ENCODE data around the gene ELSPBP1.
"Not testable (repeated sequence)": the region's sequence is repeated elsewhere in the genome, so short reads cannot be mapped to it uniquely, and the experiment has no call there.

The ELSPBP1 gene

GRCh38 chr19:48061401-48062344 is 67.2 kb downstream of the ELSPBP1 start:
- DNase-seq, result no peak
- TF ChIP-seq GATA1 (IDR thresholded peaks at IDR 0.05; ENCODE audit: low read depth, low read length) (no peak), POLR2A (IDR thresholded peaks at IDR 0.05; ENCODE audit: low read length) (no peak)

GRCh38 chr19:48064509-48064908 is 70.1 kb downstream of the ELSPBP1 start:
- no peak for DNase-seq
- TF ChIP-seq POLR2A (IDR thresholded peaks at IDR 0.05; ENCODE audit: low read length) (no peak), GATA1 (IDR thresholded peaks at IDR 0.05; ENCODE audit: low read depth, low read length) (no peak)

DNA sequence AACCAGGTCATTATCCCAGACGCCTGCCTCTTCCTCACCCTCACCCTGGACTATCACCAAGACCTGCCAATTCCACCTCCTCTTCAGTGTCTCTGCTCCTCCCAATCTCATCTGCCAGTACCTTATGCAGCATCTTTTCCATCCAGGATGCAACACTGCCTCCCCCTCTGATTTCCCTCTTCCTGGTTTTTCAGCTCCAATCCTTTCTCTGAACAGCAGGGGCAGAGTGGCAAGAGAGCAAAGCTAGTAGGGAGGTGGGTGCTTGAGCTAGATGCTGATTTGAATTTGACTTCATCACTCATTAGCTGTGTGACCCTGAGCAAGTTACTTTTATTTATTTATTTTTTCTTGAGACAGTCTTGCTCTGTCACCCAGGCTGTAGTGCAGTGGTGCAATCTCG is 75.0 kb downstream of the ELSPBP1 start:
- TF ChIP-seq POLR2A (IDR thresholded peaks at IDR 0.05; ENCODE audit: low read length), result no peak
- no peak for TF ChIP-seq GATA1 (IDR thresholded peaks at IDR 0.05; ENCODE audit: low read depth, low read length)
- DNase-seq, result no peak

DNA sequence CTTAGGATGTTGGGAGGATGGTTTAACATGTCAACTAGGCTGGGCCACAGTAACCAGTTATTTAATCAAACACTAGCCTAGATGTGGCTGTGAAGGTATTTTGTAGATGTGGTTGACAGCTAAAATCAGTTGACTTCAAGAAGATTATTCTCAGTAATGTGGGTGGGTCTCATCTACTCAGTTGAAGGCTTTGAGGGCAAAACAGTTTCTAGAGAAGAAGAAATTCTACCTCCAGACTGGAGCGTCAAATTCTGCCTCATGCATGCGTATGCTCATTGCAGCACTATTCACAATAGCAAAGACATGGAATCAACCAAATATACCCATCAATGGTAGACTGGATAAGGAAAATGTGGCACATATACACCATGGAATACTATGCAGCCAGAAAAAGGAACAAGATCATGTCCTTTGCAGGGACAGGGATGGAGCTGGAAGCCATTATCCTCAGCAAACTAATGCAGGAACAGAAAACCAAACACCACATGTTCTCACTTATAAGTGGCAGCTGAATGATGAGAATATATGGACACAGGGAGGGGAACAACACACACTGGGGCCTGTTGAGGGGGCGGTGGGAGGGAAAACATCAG is 75.8 kb downstream of the ELSPBP1 start:
- DNase-seq, result not testable (repeated sequence)
